ENCODE measurements around the gene PLCXD3.

DNA sequence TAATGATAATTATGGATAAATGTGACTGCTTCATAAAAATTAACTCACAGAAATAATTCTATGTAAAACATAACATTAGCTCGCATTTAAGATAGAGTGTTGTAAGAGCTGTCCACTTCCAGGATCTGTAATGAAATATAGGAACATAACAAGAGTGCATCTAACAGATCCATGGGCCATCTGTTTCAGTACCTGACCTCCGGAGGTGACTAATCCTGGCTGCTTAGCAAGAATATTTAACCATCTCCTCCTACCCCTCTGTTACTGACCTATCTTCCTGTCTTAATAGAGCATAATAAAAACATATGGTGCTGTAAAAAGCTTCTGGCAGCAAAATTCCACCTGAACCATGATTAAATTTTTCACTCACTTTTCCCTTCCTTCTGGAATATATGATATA is 7.1 kb downstream of the PLCXD3 start:
- TF ChIP-seq POLR2A (IDR thresholded peaks at IDR 0.05), result no peak
- no peak for TF ChIP-seq CTCF (IDR thresholded peaks at IDR 0.05)
